Stimulated activated CD8-positive, alpha-beta memory T cell treated with anti-CD3 and anti-CD28 coated beads, Interleukin-12 subunit alpha, Interleukin-12 subunit beta, amount 100 ng/mL, for 24 hours (primary cell): ENCODE measurements around the gene DENND6A.
"Not testable (repeated sequence)": the region's sequence is repeated elsewhere in the genome, so short reads cannot be mapped to it uniquely, and the experiment has no call there.

ENCODE experiments used
- DNase-seq: peaks from one replicate; pipeline ENCODE4 v3.0.0-alpha.2; 2020; ENCODE audit errors: extremely low read depth

The DENND6A gene

GRCh38 chr3:57692396-57693147 lies at the start of gene DENND6A:
Gene DENND6A (minus strand): TSS chr3:57693077. CDS start chr3:57693018, 59 bp downstream.
- DNase-seq, result peak; percentile 92

- no peak for DNase-seq
Observed at GRCh38 chr3:57740027-57740426, 47.1 kb upstream of the DENND6A start.

GRCh38 chr3:57738391-57738790 lies 45.5 kb upstream of the DENND6A start:
- DNase-seq, result no peak

- DNase-seq, result no peak
Observed at GRCh38 chr3:57737840-57738239, 45.0 kb upstream of the DENND6A start.

- DNase-seq, result no peak
Observed at GRCh38 chr3:57735405-57735804, 42.5 kb upstream of the DENND6A start.

- DNase-seq, result no peak
Observed at GRCh38 chr3:57733790-57734189, 40.9 kb upstream of the DENND6A start.

GRCh38 chr3:57731311-57731710 lies 38.4 kb upstream of the DENND6A start:
- no peak for DNase-seq

GRCh38 chr3:57730682-57731081 lies 37.8 kb upstream of the DENND6A start:
- no peak for DNase-seq

- DNase-seq, result no peak
Observed at GRCh38 chr3:57729334-57730045, 36.6 kb upstream of the DENND6A start.

GRCh38 chr3:57727106-57727505 lies 34.2 kb upstream of the DENND6A start:
- no peak for DNase-seq

- no peak for DNase-seq
Observed at GRCh38 chr3:57726397-57726796, 33.5 kb upstream of the DENND6A start.

- no peak for DNase-seq
Observed at GRCh38 chr3:57718118-57718517, 25.2 kb upstream of the DENND6A start.

- no peak for DNase-seq
Observed at GRCh38 chr3:57717205-57717868, 24.5 kb upstream of the DENND6A start.

- DNase-seq, result no peak
Observed at GRCh38 chr3:57715686-57716085, 22.8 kb upstream of the DENND6A start.

- no peak for DNase-seq
Observed at GRCh38 chr3:57709559-57709958, 16.7 kb upstream of the DENND6A start.

- DNase-seq, result no peak
Observed at GRCh38 chr3:57709031-57709430, 16.2 kb upstream of the DENND6A start.

- DNase-seq, result no peak
Observed at GRCh38 chr3:57706462-57706861, 13.6 kb upstream of the DENND6A start.

- DNase-seq, result not testable (repeated sequence)
Observed at GRCh38 chr3:57705351-57705750, 12.5 kb upstream of the DENND6A start.

- no peak for DNase-seq
Observed at GRCh38 chr3:57701781-57702180, 8.9 kb upstream of the DENND6A start.

GRCh38 chr3:57700737-57701136 lies 7.9 kb upstream of the DENND6A start:
- no peak for DNase-seq

GRCh38 chr3:57699591-57699990 lies 6.7 kb upstream of the DENND6A start:
- DNase-seq, result no peak

- no peak for DNase-seq
Observed at GRCh38 chr3:57696801-57697321, 4.0 kb upstream of the DENND6A start.

GRCh38 chr3:57694146-57694545 lies 1.3 kb upstream of the DENND6A start:
- DNase-seq, result no peak
